Activated CD4-positive, CD25-positive, alpha-beta regulatory T cell treated with anti-CD3 and anti-CD28 coated beads, Interleukin-2, amount 50 U/mL, for 72 hours (primary cell): Measurements from ENCODE around the gene MBD3L2B.
"Not testable (repeated sequence)": the region's sequence is repeated elsewhere in the genome, so short reads cannot be mapped to it uniquely, and the experiment has no call there.

Experiments
- DNase-seq: peaks from one replicate; pipeline ENCODE4 v3.0.0; 2021

MBD3L2B gene

GRCh38 chr19:7021331-7021730 lies at the start of gene MBD3L2B:
Gene MBD3L2B (minus strand): TSS chr19:7021431. CDS start chr19:7021397, 34 bp downstream.
- DNase-seq: not testable (repeated sequence)

- DNase-seq: no peak
Observed at GRCh38 chr19:7069904-7070226, 48.6 kb upstream of the MBD3L2B start.

GRCh38 chr19:7069042-7069903 lies 48.0 kb upstream of the MBD3L2B start, which contains the start of gene ZNF557:
Gene ZNF557 (plus strand): TSS chr19:7069703. CDS start chr19:7075075, 5,372 bp downstream.
- peak; percentile 98 for DNase-seq

GRCh38 chr19:7068599-7068998 lies 47.4 kb upstream of the MBD3L2B start:
- DNase-seq: no peak

GRCh38 chr19:7067716-7068115 lies 46.5 kb upstream of the MBD3L2B start:
- no peak for DNase-seq

- not testable (repeated sequence) for DNase-seq
Observed at GRCh38 chr19:7067122-7067521, 45.9 kb upstream of the MBD3L2B start.

GRCh38 chr19:7063764-7064418 lies 42.7 kb upstream of the MBD3L2B start:
- DNase-seq: no peak

GRCh38 chr19:7063339-7063738 lies 42.1 kb upstream of the MBD3L2B start:
- no peak for DNase-seq

GRCh38 chr19:7059977-7060376 lies 38.7 kb upstream of the MBD3L2B start:
- DNase-seq: not testable (repeated sequence)

GRCh38 chr19:7058576-7058975 lies 37.3 kb upstream of the MBD3L2B start, which contains the start of gene MBD3L3:
Gene MBD3L3 (minus strand): TSS chr19:7058676. CDS start chr19:7058605, 71 bp downstream.
- not testable (repeated sequence) for DNase-seq

- DNase-seq: not testable (repeated sequence)
Observed at GRCh38 chr19:7056371-7056770, 35.1 kb upstream of the MBD3L2B start.

GRCh38 chr19:7055679-7056078 lies 34.4 kb upstream of the MBD3L2B start:
- DNase-seq: not testable (repeated sequence)

- not testable (repeated sequence) for DNase-seq
Observed at GRCh38 chr19:7054635-7055368, 33.6 kb upstream of the MBD3L2B start.

GRCh38 chr19:7052896-7053295 lies 31.7 kb upstream of the MBD3L2B start:
- not testable (repeated sequence) for DNase-seq

GRCh38 chr19:7051421-7051820 lies 30.2 kb upstream of the MBD3L2B start:
- not testable (repeated sequence) for DNase-seq

- not testable (repeated sequence) for DNase-seq
Observed at GRCh38 chr19:7049021-7049420, 27.8 kb upstream of the MBD3L2B start, which contains the start of gene MBD3L2. Gene MBD3L2 (plus strand): TSS chr19:7049321. CDS start chr19:7049374, 53 bp downstream.

GRCh38 chr19:7041563-7041962 lies 20.3 kb upstream of the MBD3L2B start:
- not testable (repeated sequence) for DNase-seq

GRCh38 chr19:7040079-7040478 lies 18.8 kb upstream of the MBD3L2B start, which contains the start of gene MBD3L4:
Gene MBD3L4 (minus strand): TSS chr19:7040179. CDS start chr19:7040144, 35 bp downstream.
- not testable (repeated sequence) for DNase-seq

- DNase-seq: not testable (repeated sequence)
Observed at GRCh38 chr19:7030278-7030677, 9.0 kb upstream of the MBD3L2B start, which contains the start of gene MBD3L5. Gene MBD3L5 (plus strand): TSS chr19:7030578. CDS start chr19:7030612, 34 bp downstream.

- not testable (repeated sequence) for DNase-seq
Observed at GRCh38 chr19:7028790-7029189, 7.6 kb upstream of the MBD3L2B start.

- no peak for DNase-seq
Observed at GRCh38 chr19:7018828-7019227, 2.4 kb downstream of the MBD3L2B start.

- DNase-seq: no peak
Observed at GRCh38 chr19:7013678-7014077, 7.6 kb downstream of the MBD3L2B start.
